CD14-positive monocyte (primary cell): ENCODE data around the gene UBE2D1. TPM values are rescaled to one million over a fixed set of nuclear protein-coding genes. Genes with fewer than 3 reads are reported as not detected.
A peak's percentile ranks its signal among the peaks of the same experiment; 100 is the strongest.

Source experiments
- DNase-seq, 3 donors: peaks; one replicate each; pipeline ENCODE4 v3.0.0-alpha.2; 2011 to 2022
- H2AFZ ChIP-seq: 2 replicates; pipeline ENCODE4 v1.6.0; 2012; ENCODE audit warnings: mild to moderate bottlenecking, low read depth, low read length, inconsistent platforms; ENCODE audit not compliant: insufficient read depth, poor library complexity, severe bottlenecking
- H3K27ac ChIP-seq, 2 donors: 1 replicate in 1 of 2; 2 replicates in 1 of 2; pipeline ENCODE4 v1.5.1; 2012 to 2013; ENCODE audit warnings: low read length in 2 of 2, control low read depth in 1 of 2, inconsistent platforms in 1 of 2, low read depth in 1 of 2, mild to moderate bottlenecking in 1 of 2
- H3K27me3 ChIP-seq, 2 donors: one replicate each; pipeline versions ENCODE4 v1.6.0 to v1.6.1; 2011 to 2013; ENCODE audit warnings: low read length in 2 of 2; ENCODE audit not compliant: control insufficient read depth in 2 of 2, insufficient read depth in 2 of 2
- H3K36me3 ChIP-seq, 2 donors: replicated peaks in 1 of 2; 1 replicate in 1 of 2; 2 replicates in 1 of 2; pipeline versions ENCODE4 v1.5.1 to v1.6.1; 2012 to 2013; ENCODE audit warnings: low read length in 2 of 2, control low read depth in 1 of 2, inconsistent platforms in 1 of 2, mild to moderate bottlenecking in 1 of 2; ENCODE audit not compliant: insufficient read depth in 2 of 2, control insufficient read depth in 1 of 2
- H3K4me1 ChIP-seq, 2 donors: 1 replicate in 1 of 2; 2 replicates in 1 of 2; pipeline versions ENCODE4 v1.5.1 to v1.6.1; 2012 to 2013; ENCODE audit warnings: low read length in 2 of 2, control low read depth in 1 of 2, inconsistent platforms in 1 of 2, mild to moderate bottlenecking in 1 of 2, moderate library complexity in 1 of 2; ENCODE audit not compliant: insufficient read depth in 2 of 2, control insufficient read depth in 1 of 2
- H3K4me2 ChIP-seq: replicated peaks from 2 replicates; pipeline ENCODE3; 2012; ENCODE audit warnings: low read length, moderate library complexity, mild to moderate bottlenecking; ENCODE audit not compliant: poor library complexity, severe bottlenecking; ENCODE audit errors: extremely low read depth
- H3K4me3 ChIP-seq, 3 experiments: fragments of 200-600 bp in 1 of 3; sonication (generic) in 1 of 3; replicated peaks in 1 of 3; 1 replicate in 2 of 3; 2 replicates in 1 of 3; pipeline ENCODE4 v1.5.1; 2011 to 2013; ENCODE audit warnings: low read length in 3 of 3, mild to moderate bottlenecking in 3 of 3, control low read depth in 2 of 3, low read depth in 2 of 3, inconsistent platforms in 1 of 3, moderate library complexity in 1 of 3
- H3K79me2 ChIP-seq: 2 replicates; pipeline ENCODE4 v1.6.0; 2012; ENCODE audit warnings: mild to moderate bottlenecking, control low read depth, inconsistent platforms, low read length, moderate library complexity; ENCODE audit not compliant: insufficient read depth
- H3K9ac ChIP-seq: 2 replicates; pipeline ENCODE4 v1.6.0; 2017; ENCODE audit warnings: low read length, mild to moderate bottlenecking; ENCODE audit not compliant: insufficient read depth, poor library complexity, severe bottlenecking
- H3K9me3 ChIP-seq, 2 donors: replicated peaks in 1 of 2; 1 replicate in 1 of 2; 2 replicates in 1 of 2; pipeline versions ENCODE4 v1.5.1 to v1.6.1; 2012 to 2013; ENCODE audit warnings: low read length in 2 of 2, control low read depth in 1 of 2; ENCODE audit not compliant: control insufficient read depth in 1 of 2, insufficient read depth in 1 of 2
- H4K20me1 ChIP-seq: 2 replicates; pipeline ENCODE4 v1.6.0; 2012; ENCODE audit warnings: mild to moderate bottlenecking, low read length, control low read depth, moderate library complexity; ENCODE audit not compliant: insufficient read depth
- H3K27ac Mint-ChIP-seq, 7 donors: one replicate each; pipeline ENCODE4 v1.8.0; 2020; ENCODE audit warnings: mild to moderate bottlenecking in 7 of 7, mixed read lengths in 7 of 7, moderate library complexity in 6 of 7, inconsistent platforms in 2 of 7
- H3K27me3 Mint-ChIP-seq, 3 donors: one replicate each; pipeline ENCODE4 v1.8.0; 2021 to 2022; ENCODE audit warnings: low read depth in 3 of 3, mild to moderate bottlenecking in 3 of 3, mixed read lengths in 3 of 3, moderate library complexity in 3 of 3, inconsistent platforms in 1 of 3
- H3K36me3 Mint-ChIP-seq, 2 donors: one replicate each; pipeline ENCODE4 v1.8.0; 2020; ENCODE audit warnings: mixed read lengths in 2 of 2, inconsistent platforms in 1 of 2, mild to moderate bottlenecking in 1 of 2
- H3K4me1 Mint-ChIP-seq: one replicate; pipeline ENCODE4 v1.8.0; 2020; ENCODE audit warnings: mild to moderate bottlenecking, mixed read lengths
- H3K4me3 Mint-ChIP-seq, 2 donors: one replicate each; pipeline ENCODE4 v1.8.0; 2020; ENCODE audit warnings: mild to moderate bottlenecking in 2 of 2, mixed read lengths in 2 of 2, moderate library complexity in 1 of 2
- H3K9me3 Mint-ChIP-seq, 7 donors: one replicate each; pipeline ENCODE4 v1.8.0; 2020 to 2022; ENCODE audit warnings: mixed read lengths in 7 of 7, mild to moderate bottlenecking in 6 of 7, moderate library complexity in 6 of 7, inconsistent platforms in 2 of 7
- WGBS: methylation state at CpG from one replicate; pipeline ENCODE4 v1.1.5; 2013; ENCODE audit warnings: missing lambda C conversion rate; ENCODE audit not compliant: insufficient coverage; 5-methylcytosine and 5-hydroxymethylcytosine counted together
- intact Hi-C, 2 donors: fragments of 100-400 bp; cut with micrococcal nuclease; formaldehyde crosslinking; loops; one replicate each; pipeline versions ENCODE4 v1.15.0 to v1.15.1; 2023
- polyA plus RNA-seq, 3 donors: library from polyadenylated mRNA; depleted of rRNA in 1 of 3; unstranded in 2 of 3; stranded (reverse) in 1 of 3; fragments of 300-500 nt in 2 of 3; fragments of >200 nt in 1 of 3; fragmentation: Illumina TruSeq in 2 of 3; gene quantifications; 1 replicate in 2 of 3; 2 replicates in 1 of 3; pipeline ENCODE4 v1.2.3, GENCODE V29; 2012 to 2021
- TF ChIP-seq, protein P1 (sequence below): fragments of 200-600 bp; IDR thresholded peaks from one replicate; pipeline ENCODE4 v1.8.0; 2022; ENCODE audit warnings: antibody characterized with exemption, mild to moderate bottlenecking

The UBE2D1 gene
- polyA plus RNA-seq, 3 donors: 47.7 to 119 (median 107) TPM

DNA sequence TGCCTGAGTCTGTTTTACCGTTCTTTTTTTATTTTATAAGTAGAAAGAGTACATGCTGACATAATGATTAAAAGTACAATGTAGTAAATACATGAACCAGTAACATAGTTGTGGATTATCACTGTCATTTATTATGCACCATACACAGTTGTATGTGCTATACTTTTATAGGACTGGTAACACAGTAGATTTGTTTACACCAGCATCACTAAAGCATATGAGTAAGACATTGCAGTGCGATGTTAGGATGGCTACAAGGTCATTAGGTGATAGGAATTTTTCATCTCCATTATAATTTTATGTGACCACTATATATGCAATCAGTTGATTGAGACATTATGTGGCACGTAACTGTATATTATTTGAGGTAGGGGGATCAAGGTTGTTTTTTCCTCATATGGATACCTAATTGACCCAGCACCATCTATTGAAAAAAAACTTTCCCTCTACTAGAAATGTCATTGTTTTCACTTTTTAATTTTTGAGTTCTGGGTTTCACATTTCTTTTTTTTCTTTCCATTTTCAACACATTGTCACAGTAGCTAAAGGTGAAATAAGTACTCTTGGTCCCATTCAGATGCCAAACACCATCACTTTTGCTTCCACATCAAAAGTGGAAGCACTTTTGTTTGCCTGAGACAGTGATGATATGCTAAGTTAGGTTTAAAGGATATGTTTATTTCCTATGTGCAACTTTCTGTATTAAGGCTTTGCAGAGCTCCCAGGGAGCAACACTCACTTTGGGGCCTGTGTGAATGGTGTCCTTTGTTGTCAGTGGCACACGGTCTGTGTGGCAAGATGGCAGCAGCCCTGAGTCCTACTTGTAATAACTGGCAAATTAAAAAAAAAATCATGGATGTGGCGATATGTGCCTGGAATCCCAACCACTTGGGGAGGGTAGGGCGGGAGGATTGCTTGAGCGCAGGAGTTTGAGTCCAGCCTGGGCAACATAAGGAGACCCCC lies 17.1 kb downstream of the UBE2D1 start:
- intact Hi-C loops: loop anchor here in 1 of 2 donors (5.0 kb wide), 1 partner anchor 45 kb away; no protein-coding TSS in a partner anchor
- Mint-ChIP-seq H3K4me3 (no peak overlapping the region), H3K36me3 (peaks cover 15 to 16% of the 10 kb centered on the region in 2 donors), H3K27ac (peak overlapping the region; percentile 79 to 94 (median 91)), H3K9me3 (no peaks in the 10 kb centered on the region), H3K27me3 (no peaks in the 10 kb centered on the region), H3K4me1 (peaks cover 76% of the 10 kb centered on the region)
- TF ChIP-seq, protein P1, sequence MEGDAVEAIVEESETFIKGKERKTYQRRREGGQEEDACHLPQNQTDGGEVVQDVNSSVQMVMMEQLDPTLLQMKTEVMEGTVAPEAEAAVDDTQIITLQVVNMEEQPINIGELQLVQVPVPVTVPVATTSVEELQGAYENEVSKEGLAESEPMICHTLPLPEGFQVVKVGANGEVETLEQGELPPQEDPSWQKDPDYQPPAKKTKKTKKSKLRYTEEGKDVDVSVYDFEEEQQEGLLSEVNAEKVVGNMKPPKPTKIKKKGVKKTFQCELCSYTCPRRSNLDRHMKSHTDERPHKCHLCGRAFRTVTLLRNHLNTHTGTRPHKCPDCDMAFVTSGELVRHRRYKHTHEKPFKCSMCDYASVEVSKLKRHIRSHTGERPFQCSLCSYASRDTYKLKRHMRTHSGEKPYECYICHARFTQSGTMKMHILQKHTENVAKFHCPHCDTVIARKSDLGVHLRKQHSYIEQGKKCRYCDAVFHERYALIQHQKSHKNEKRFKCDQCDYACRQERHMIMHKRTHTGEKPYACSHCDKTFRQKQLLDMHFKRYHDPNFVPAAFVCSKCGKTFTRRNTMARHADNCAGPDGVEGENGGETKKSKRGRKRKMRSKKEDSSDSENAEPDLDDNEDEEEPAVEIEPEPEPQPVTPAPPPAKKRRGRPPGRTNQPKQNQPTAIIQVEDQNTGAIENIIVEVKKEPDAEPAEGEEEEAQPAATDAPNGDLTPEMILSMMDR: no peak
- Histone ChIP-seq H3K4me3 (peak overlapping the region in 1 of 3 experiments; percentile 13), H2AFZ (no peak overlapping the region), H3K27ac (peak overlapping the region; percentile 44 to 81), H3K4me1 (peaks cover 56 to 80% of the 10 kb centered on the region in 2 donors), H3K27me3 (no peaks in the 10 kb centered on the region), H3K79me2 (peaks cover 99% of the 10 kb centered on the region), H3K9me3 (no peaks in the 10 kb centered on the region), H3K4me2 (peak overlapping the region; percentile 26), H3K9ac (no peak overlapping the region), H4K20me1 (peaks cover 85% of the 10 kb centered on the region), H3K36me3 (peaks cover 0 to 2% of the 10 kb centered on the region in 2 donors)
- no CpG with 5 or more reads among the region's 7 CpGs for whole genome bisulfite sequencing
- DNase-seq: no peak

DNA sequence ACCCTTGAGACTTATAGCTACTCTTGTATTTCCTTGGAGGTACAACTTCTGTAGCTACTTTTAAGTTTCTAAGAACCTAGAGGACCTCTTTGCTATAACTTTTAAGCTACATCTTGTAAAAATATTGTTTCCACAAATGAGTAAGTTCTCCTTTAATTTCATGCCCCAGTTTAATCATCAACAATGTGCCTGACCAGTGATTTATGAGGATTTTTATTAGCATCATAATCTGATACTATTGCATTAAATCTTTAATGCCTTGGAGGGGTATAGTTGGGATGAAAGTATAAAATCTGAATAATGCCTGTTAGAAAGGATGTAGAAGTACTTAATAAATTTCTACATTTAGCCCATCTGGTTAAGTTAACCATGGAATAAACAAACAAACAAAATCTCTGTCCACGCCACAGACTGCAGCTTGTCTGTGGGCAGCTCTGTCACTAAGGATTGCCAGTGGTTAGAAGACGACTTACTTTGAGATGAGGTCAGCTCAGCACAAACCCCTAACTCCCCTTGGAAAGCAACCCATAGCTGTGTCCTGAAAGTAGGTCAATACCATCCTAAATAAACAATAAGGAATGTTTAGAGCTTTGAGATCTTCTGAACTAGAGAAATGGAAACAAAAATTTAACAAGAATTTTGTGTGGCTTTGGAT lies 18.3 kb downstream of the UBE2D1 start:
- H3K27ac ChIP-seq: peak overlapping the region in 1 of 2 donors; percentile 81
- intact Hi-C loops: loop anchor here in 1 of 2 donors (5.0 kb wide), 1 partner anchor 46 kb away; no protein-coding TSS in a partner anchor
- Mint-ChIP-seq H3K36me3 (peaks cover 13% of the 10 kb centered on the region in 2 donors), H3K4me1 (peaks cover 74% of the 10 kb centered on the region), H3K9me3 (no peaks in the 10 kb centered on the region), H3K27ac (peak overlapping the region in 6 of 7 donors; percentile 6 to 71 (median 52)), H3K4me3 (no peak overlapping the region), H3K27me3 (no peaks in the 10 kb centered on the region)
- peaks cover 99% of the 10 kb centered on the region for H3K79me2 ChIP-seq
- peaks cover 87% of the 10 kb centered on the region for H4K20me1 ChIP-seq
- no peak overlapping the region for H3K4me3 ChIP-seq
- no peak for DNase-seq
- H3K36me3 ChIP-seq: no peaks in the 10 kb centered on the region
- H3K4me2 ChIP-seq: no peak overlapping the region
- no peaks in the 10 kb centered on the region for H3K9me3 ChIP-seq
- H3K27me3 ChIP-seq: no peaks in the 10 kb centered on the region
- H3K4me1 ChIP-seq: peaks cover 49 to 72% of the 10 kb centered on the region in 2 donors
- no peak overlapping the region for H3K9ac ChIP-seq
- no peak overlapping the region for H2AFZ ChIP-seq
- WGBS: no CpG with 5 or more reads among the region's 2 CpGs
- TF ChIP-seq, protein P1: no peak
